GM21529 (cell line): ENCODE measurements around the gene PTPRH.
"Not testable (repeated sequence)": the region's sequence is repeated elsewhere in the genome, so short reads cannot be mapped to it uniquely, and the experiment has no call there.

Source experiments
- ATAC-seq: cut with Tn5 transposase; IDR thresholded peaks from one replicate; pipeline ENCODE4 v1.9.1; 2021; ENCODE audit not compliant: unreplicated experiment

Gene PTPRH

GRCh38 chr19:55161571-55162322, 47.6 kb downstream of the PTPRH start:
- no peak for ATAC-seq

GRCh38 chr19:55160986-55161365, 48.3 kb downstream of the PTPRH start:
- ATAC-seq: no peak

GRCh38 chr19:55160128-55160985, 48.9 kb downstream of the PTPRH start:
- no peak for ATAC-seq

- ATAC-seq: no peak
Observed at GRCh38 chr19:55158848-55159749, 50.2 kb downstream of the PTPRH start.

- ATAC-seq: no peak
Observed at GRCh38 chr19:55158423-55158822, 50.9 kb downstream of the PTPRH start.

- ATAC-seq: no peak
Observed at GRCh38 chr19:55157064-55157908, 52.0 kb downstream of the PTPRH start, which contains the start of gene TNNI3. TNNI3 (minus strand) TSS chr19:55157732; CDS start chr19:55157589, 143 bp downstream.

- ATAC-seq: no peak
Observed at GRCh38 chr19:55156202-55157063, 52.9 kb downstream of the PTPRH start.

- ATAC-seq: not testable (repeated sequence)
Observed at GRCh38 chr19:55155784-55156183, 53.5 kb downstream of the PTPRH start.

GRCh38 chr19:55153652-55154264, 55.5 kb downstream of the PTPRH start:
- ATAC-seq: no peak

GRCh38 chr19:55152017-55152416, 57.3 kb downstream of the PTPRH start:
- ATAC-seq: no peak

- ATAC-seq: no peak
Observed at GRCh38 chr19:55149078-55150003, 60.0 kb downstream of the PTPRH start, which contains the start of gene TNNT1. TNNT1 (minus strand) TSS chr19:55149206; CDS start chr19:55147157, 2,049 bp downstream.

- no peak for ATAC-seq
Observed at GRCh38 chr19:55147545-55148251, 61.6 kb downstream of the PTPRH start.

GRCh38 chr19:55146705-55147273, 62.5 kb downstream of the PTPRH start:
- no peak for ATAC-seq

- no peak for ATAC-seq
Observed at GRCh38 chr19:55146078-55146704, 63.1 kb downstream of the PTPRH start.

GRCh38 chr19:55145232-55145631, 64.1 kb downstream of the PTPRH start:
- no peak for ATAC-seq

- ATAC-seq: no peak
Observed at GRCh38 chr19:55141696-55142095, 67.6 kb downstream of the PTPRH start.
